H1 (cell line): ENCODE results near the gene GIMAP5. TPM values are rescaled to one million over a fixed set of nuclear protein-coding genes. Genes with fewer than 3 reads are reported as not detected.

Experiments used
- CTCF ChIA-PET: fragments of 300-600 bp; sonication (Branson Sonifier 250); formaldehyde crosslinking; loops from one replicate; lab custom pipeline; 2021; ENCODE audit not compliant: partially characterized antibody; lab: Charles Lee
- POLR2A ChIA-PET: fragments of 300-600 bp; sonication (Branson Sonifier 250); formaldehyde crosslinking; loops from one replicate; lab custom pipeline; 2021; ENCODE audit warnings: inconsistent platforms; ENCODE audit not compliant: partially characterized antibody; lab: Charles Lee
- DNase-seq, 2 experiments: peaks; one replicate each; pipeline versions ENCODE4 v3.0.0 to v3.0.0-alpha.2; 2010 to 2022; ENCODE audit warnings: low spot score in 2 of 2, low read depth in 1 of 2, mixed read lengths in 1 of 2
- FAIRE-seq: peaks from 2 replicates; lab custom pipeline; 2011; peaks lifted over from hg19 to GRCh38; lab: Jason Lieb, UNC
- H2AFZ ChIP-seq: 2 replicates; pipeline ENCODE4 v1.8.1; 2012; ENCODE audit warnings: low read length, inconsistent platforms
- H2AK5ac ChIP-seq: 2 replicates; pipeline ENCODE4 v1.6.1; 2013; ENCODE audit warnings: low read depth, low read length
- H2BK120ac ChIP-seq: replicated peaks from 2 replicates; pipeline ENCODE3; 2013; ENCODE audit warnings: low read depth, low read length, inconsistent platforms
- H2BK12ac ChIP-seq: 2 replicates; pipeline ENCODE4 v1.6.1; 2013; ENCODE audit warnings: low read depth, low read length
- H2BK15ac ChIP-seq: 2 replicates; pipeline ENCODE4 v1.6.1; 2013; ENCODE audit warnings: low read length
- H2BK20ac ChIP-seq: 2 replicates; pipeline ENCODE4 v1.6.1; 2013; ENCODE audit warnings: low read length
- H2BK5ac ChIP-seq: 2 replicates; pipeline ENCODE4 v1.6.1; 2013; ENCODE audit warnings: low read depth, low read length
- H3K14ac ChIP-seq: 2 replicates; pipeline ENCODE4 v1.6.1; 2013; ENCODE audit warnings: inconsistent platforms; ENCODE audit not compliant: insufficient read length
- H3K18ac ChIP-seq: 2 replicates; pipeline ENCODE4 v1.6.1; 2013; ENCODE audit warnings: low read length; ENCODE audit errors: extremely low read depth
- H3K23ac ChIP-seq: 2 replicates; pipeline ENCODE4 v1.6.1; 2013; ENCODE audit warnings: inconsistent platforms; ENCODE audit not compliant: insufficient read length
- H3K23me2 ChIP-seq: 2 replicates; pipeline ENCODE4 v1.6.1; 2013; ENCODE audit warnings: low read depth, low read length
- H3K27ac ChIP-seq: 2 replicates; pipeline ENCODE4 v1.6.1; 2011; ENCODE audit warnings: low read depth, low read length, inconsistent platforms
- H3K27me3 ChIP-seq, 4 experiments: replicated peaks in 1 of 4; 1 replicate in 1 of 4; 2 replicates in 3 of 4; pipeline versions ENCODE4 v1.6.1 to v1.8.1; 2011 to 2013; ENCODE audit warnings: low read length in 3 of 4, mild to moderate bottlenecking in 3 of 4, inconsistent platforms in 2 of 4, mixed read lengths in 2 of 4, moderate library complexity in 1 of 4; ENCODE audit not compliant: control insufficient read depth in 3 of 4, insufficient read depth in 3 of 4; ENCODE audit errors: extremely low read depth in 1 of 4
- H3K36me3 ChIP-seq, 4 experiments: 2 replicates each; pipeline versions ENCODE4 v1.6.1 to v1.8.1; 2011 to 2013; ENCODE audit warnings: mild to moderate bottlenecking in 4 of 4, low read length in 3 of 4, moderate library complexity in 2 of 4, control low read depth in 1 of 4, inconsistent platforms in 1 of 4; ENCODE audit not compliant: insufficient read depth in 4 of 4, control insufficient read depth in 2 of 4
- H3K4ac ChIP-seq: replicated peaks from 2 replicates; pipeline ENCODE3; 2013; ENCODE audit warnings: low read length, low read depth, mixed read lengths, inconsistent platforms; ENCODE audit not compliant: insufficient read length
- H3K4me1 ChIP-seq, 4 experiments: replicated peaks in 1 of 4; 1 replicate in 1 of 4; 2 replicates in 3 of 4; pipeline versions ENCODE4 v1.6.1 to v1.8.1; 2011 to 2013; ENCODE audit warnings: low read length in 3 of 4, inconsistent platforms in 2 of 4, mixed read lengths in 1 of 4; ENCODE audit not compliant: insufficient read depth in 4 of 4, control insufficient read depth in 3 of 4
- H3K4me2 ChIP-seq, 2 experiments: 2 replicates each; pipeline versions ENCODE4 v1.6.1 to v1.8.1; 2011 to 2013; ENCODE audit warnings: low read depth in 2 of 2, low read length in 2 of 2, control low read depth in 1 of 2, inconsistent platforms in 1 of 2, mild to moderate bottlenecking in 1 of 2; ENCODE audit not compliant: insufficient read depth in 1 of 2
- H3K4me3 ChIP-seq, 4 experiments: fragments of 200-600, 300-600 bp in 1 of 4; sonication (generic), shearing (Covaris generic), sonication (Bioruptor Twin) in 1 of 4; 2 replicates each; pipeline versions ENCODE4 v1.5.1 to v1.8.1; 2011 to 2016; ENCODE audit warnings: low read length in 4 of 4, low read depth in 3 of 4, control low read depth in 2 of 4, inconsistent platforms in 2 of 4, mild to moderate bottlenecking in 2 of 4, mixed read lengths in 1 of 4, moderate library complexity in 1 of 4; ENCODE audit not compliant: insufficient read depth in 2 of 4; ENCODE audit errors: extremely low read depth in 1 of 4
- H3K56ac ChIP-seq: replicated peaks from 2 replicates; pipeline ENCODE3; 2013; ENCODE audit warnings: low read depth, mild to moderate bottlenecking, mixed read lengths, low read length, inconsistent platforms; ENCODE audit not compliant: insufficient read length
- H3K79me1 ChIP-seq: 2 replicates; pipeline ENCODE4 v1.6.1; 2013; ENCODE audit warnings: low read depth, low read length, control low read depth
- H3K79me2 ChIP-seq, 2 experiments: 2 replicates each; pipeline versions ENCODE4 v1.6.1 to v1.8.1; 2012 to 2013; ENCODE audit warnings: low read length in 2 of 2, mild to moderate bottlenecking in 2 of 2, inconsistent platforms in 1 of 2; ENCODE audit not compliant: insufficient read depth in 2 of 2, control insufficient read depth in 1 of 2
- H3K9ac ChIP-seq, 4 experiments: replicated peaks in 1 of 4; 1 replicate in 1 of 4; 2 replicates in 3 of 4; pipeline versions ENCODE4 v1.6.1 to v1.8.1; 2011 to 2013; ENCODE audit warnings: low read depth in 3 of 4, low read length in 3 of 4, control low read depth in 2 of 4, mild to moderate bottlenecking in 2 of 4, moderate library complexity in 2 of 4, inconsistent platforms in 1 of 4; ENCODE audit errors: extremely low read depth in 1 of 4
- H3K9me3 ChIP-seq, 2 experiments: 2 replicates each; pipeline versions ENCODE4 v1.6.1 to v1.8.1; 2012 to 2013; ENCODE audit warnings: mild to moderate bottlenecking in 2 of 2, moderate library complexity in 2 of 2, control low read depth in 1 of 2, inconsistent platforms in 1 of 2, low read depth in 1 of 2, low read length in 1 of 2, mixed read lengths in 1 of 2; ENCODE audit not compliant: insufficient read depth in 2 of 2
- H4K20me1 ChIP-seq, 2 experiments: replicated peaks in 1 of 2; 2 replicates each; pipeline versions ENCODE3 to v1.8.1; 2011 to 2013; ENCODE audit warnings: inconsistent platforms in 2 of 2, low read length in 2 of 2, mild to moderate bottlenecking in 1 of 2; ENCODE audit not compliant: insufficient read depth in 2 of 2, control insufficient read depth in 1 of 2
- H4K5ac ChIP-seq: 2 replicates; pipeline ENCODE4 v1.6.1; 2013; ENCODE audit warnings: low read length, low read depth, mixed read lengths, inconsistent platforms; ENCODE audit not compliant: insufficient read length
- H4K8ac ChIP-seq: 2 replicates; pipeline ENCODE4 v1.8.0; 2013; ENCODE audit warnings: mild to moderate bottlenecking, moderate library complexity, low read length, inconsistent platforms; ENCODE audit not compliant: insufficient read depth; ENCODE audit errors: extremely low read depth
- H4K91ac ChIP-seq: replicated peaks from 2 replicates; pipeline ENCODE3; 2013; ENCODE audit warnings: low read length, mixed read lengths, inconsistent platforms; ENCODE audit not compliant: insufficient read length
- NANOG ChIP-seq: IDR thresholded peaks from 2 replicates; pipeline ENCODE4 v1.6.1; 2011; ENCODE audit warnings: low read length, low read depth, mild to moderate bottlenecking, inconsistent platforms; ENCODE audit not compliant: insufficient read depth, poor library complexity, severe bottlenecking
- SUZ12 ChIP-seq: fragments of 200-600 bp; sonication (generic); IDR thresholded peaks from 2 replicates; pipeline ENCODE4 v1.6.1; 2012; ENCODE audit warnings: mild to moderate bottlenecking, inconsistent platforms, low read length, moderate library complexity, mixed read lengths
- WGBS, 2 experiments: shearing (Covaris generic) in 1 of 2; methylation state at CpG; one replicate each; pipeline versions ENCODE4 v1.1.6 to v1.1.7; 2013 to 2015; ENCODE audit warnings: low lambda C conversion rate in 2 of 2, mixed read lengths in 2 of 2, inconsistent platforms in 1 of 2, low coverage in 1 of 2, missing lambda C conversion rate in 1 of 2; ENCODE audit not compliant: insufficient replicate concordance in 2 of 2, insufficient coverage in 1 of 2, insufficient read length in 1 of 2; ENCODE audit errors: extremely low coverage in 1 of 2, missing lambda C conversion rate in 1 of 2; 5-methylcytosine and 5-hydroxymethylcytosine counted together
- polyA plus RNA-seq, 7 experiments: library from polyadenylated mRNA; depleted of rRNA in 3 of 7; stranded (reverse) in 5 of 7; unstranded in 2 of 7; fragments of >200 nt in 5 of 7; fragments of 200-250 nt in 2 of 7; gene quantifications; 1 replicate in 5 of 7; 2 replicates in 1 of 7; 4 replicates in 1 of 7; pipeline versions ENCODE4 v1.2.1 to v1.2.3, GENCODE V29; 2011 to 2013; ENCODE audit warnings: missing spikeins in 2 of 7, mixed read lengths in 2 of 7
- total RNA-seq: library from RNA; stranded (reverse); fragmentation: NEBNext Ultra II Directional; extraction: Animal tissue kit (Norgen Biotek cat#: 25700); gene quantifications from 2 replicates; pipeline ENCODE4 v1.2.1, GENCODE V29; 2021

GIMAP5 gene
- total and polyA plus RNA-seq, 2 of the 8 experiments (the other 6 are each of a cell fraction or from before 2014, with no cell fraction given): not detected

DNA sequence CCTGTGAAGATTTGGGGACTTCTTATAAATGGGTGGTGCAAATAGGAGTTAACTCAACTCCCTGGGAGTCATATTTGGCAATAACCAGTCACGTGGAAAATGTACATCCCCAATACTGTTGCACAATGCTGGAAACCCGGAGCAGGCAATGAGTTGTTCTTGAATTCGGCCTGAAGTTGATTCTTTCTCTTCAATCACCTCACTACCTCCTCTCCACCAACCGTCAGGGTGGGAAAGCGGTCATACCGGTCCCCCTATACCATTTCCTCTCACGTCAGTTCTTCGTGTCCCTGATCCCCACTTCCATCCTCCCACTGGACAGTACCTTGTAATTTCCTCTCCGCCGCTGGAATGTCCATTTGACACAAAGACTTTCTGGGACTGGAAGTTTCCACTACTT, 2.8 kb downstream of the GIMAP5 start:
- no peak for FAIRE-seq
- Histone ChIP-seq H3K18ac (no peak overlapping the region), H3K4me3 (no peak overlapping the region), H4K91ac (no peak overlapping the region), H3K56ac (no peak overlapping the region), H2AK5ac (no peak overlapping the region), H3K9me3 (peaks cover 0 to 2% of the 10 kb centered on the region in 2 experiments; a peak in 1 of 4 replicates), H4K8ac (no peak overlapping the region), H2BK20ac (no peak overlapping the region), H4K5ac (no peak overlapping the region), H3K14ac (no peak overlapping the region), H3K23ac (no peak overlapping the region), H3K4me1 (peaks cover 0 to 2% (median 0%) of the 10 kb centered on the region in 4 experiments; a peak in 1 of 7 replicates), H3K4me2 (no peak overlapping the region), H3K36me3 (no peaks in the 10 kb centered on the region), H4K20me1 (peaks cover 10 to 22% of the 10 kb centered on the region in 2 experiments), H2AFZ (no peak overlapping the region), H2BK12ac (no peak overlapping the region), H3K9ac (no peak overlapping the region), H3K27me3 (peaks cover 80 to 97% (median 95%) of the 10 kb centered on the region in 4 experiments), H2BK120ac (no peak overlapping the region), H3K23me2 (no peaks in the 10 kb centered on the region), H3K79me2 (no peaks in the 10 kb centered on the region), H3K4ac (no peak overlapping the region), H2BK5ac (no peak overlapping the region), H3K79me1 (no peaks in the 10 kb centered on the region), H2BK15ac (no peak overlapping the region), H3K27ac (no peak overlapping the region)
- ChIA-PET CTCF (no interaction called here), POLR2A (no interaction called here)
- no peak for DNase-seq
- TF ChIP-seq SUZ12 (peak; percentile 31; the same call in 1 of the 2 replicates), NANOG (no peak)
- 84% methylated on average over 10 of the region's 10 CpGs; no CpG with 5 or more reads in 1 of the 2 experiments for WGBS, 2 experiments
